ENCODE results near the gene SNAPC3. TPM values are rescaled to one million over a fixed set of nuclear protein-coding genes. Genes with fewer than 3 reads are reported as not detected.

The SNAPC3 gene
- total and polyA plus RNA-seq, 2 of the 4 experiments (the other 2 are of a cell fraction), result 22.0 to 31.0 TPM

DNA sequence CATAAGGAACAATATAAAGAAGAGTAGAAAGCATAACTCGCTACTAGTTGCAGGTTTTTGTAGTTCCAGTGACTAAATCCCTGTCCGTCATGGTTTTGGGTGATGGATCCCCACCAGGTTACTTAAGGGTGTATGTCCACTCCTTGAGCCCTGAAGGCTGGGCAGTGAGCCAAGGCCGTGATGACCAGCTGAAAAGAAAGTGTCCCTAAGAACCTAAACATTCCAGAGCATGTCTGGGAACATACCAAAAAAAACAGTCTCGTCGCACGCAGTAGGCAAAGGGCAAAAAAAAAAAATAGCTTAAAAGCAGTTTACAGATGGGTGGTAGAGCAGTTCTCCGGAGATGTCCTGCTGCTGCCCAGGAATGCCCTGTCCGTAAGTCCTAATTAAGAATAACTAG, 21.4 kb upstream of the SNAPC3 start:
- Histone ChIP-seq H3K9me1 (ENCODE audit: insufficient read depth, low read length) (peaks cover 2% of the 10 kb centered on the region; the same call in 1 of the 2 replicates), H3K79me1 (ENCODE audit: low read depth in 1 of 2, low read length in 2 of 2) (no peaks in the 10 kb centered on the region), H3K4me2 (ENCODE audit: low read depth, low read length) (peak overlapping the region; percentile 58), H4K8ac (ENCODE audit: low read depth in 2 of 2, low read length in 2 of 2) (peak overlapping the region; percentile 58 to 79; a peak in 3 of 4 replicates), H3K56ac (ENCODE audit: extremely low read depth, insufficient read depth, low read length) (no peak overlapping the region), H3K36me3 (ENCODE audit: control insufficient read depth, insufficient read depth, low read length) (no peaks in the 10 kb centered on the region), H2BK15ac (ENCODE audit: low read depth, low read length) (peak overlapping the region; percentile 91; the same call in 2 of the 3 replicates), H3K23ac (ENCODE audit: low read depth, low read length) (peak overlapping the region; percentile 74; the same call in 1 of the 2 replicates), H2BK20ac (ENCODE audit: low read depth, low read length) (peak overlapping the region; percentile 12), H3K9me3 (ENCODE audit: control insufficient read depth, insufficient read depth, low read length) (no peaks in the 10 kb centered on the region), H4K20me1 (ENCODE audit: insufficient read depth, low read length) (no peaks in the 10 kb centered on the region), H3K4me1 (ENCODE audit: control insufficient read depth, insufficient read depth, low read length) (peaks cover 12% of the 10 kb centered on the region), H3K27me3 (ENCODE audit: control insufficient read depth, insufficient read depth, low read length) (no peaks in the 10 kb centered on the region), H3K4ac (ENCODE audit: low read depth, low read length) (peak overlapping the region; percentile 74), H2BK5ac (ENCODE audit: low read depth, low read length, poor library complexity, severe bottlenecking) (peak overlapping the region; percentile 88), H2AK9ac (replicated peaks; ENCODE audit: low read depth, low read length, poor library complexity) (no peak overlapping the region), H2AFZ (replicated peaks; ENCODE audit: low read length, poor library complexity) (peak overlapping the region; percentile 58), H2BK120ac (ENCODE audit: low read depth, low read length) (peak overlapping the region; percentile 89), H3K9ac (ENCODE audit: low read depth, low read length) (0 out of 2 replicates have a peak overlapping the region, but pooled peaks have one; percentile 50), H4K5ac (ENCODE audit: low read depth, low read length) (peak overlapping the region; percentile 94), H3K27ac (ENCODE audit: insufficient read depth, low read length) (peak overlapping the region; percentile 74; the same call in 1 of the 2 replicates), H3K18ac (ENCODE audit: low read depth, low read length) (peak overlapping the region; percentile 97), H4K91ac (ENCODE audit: insufficient read depth, low read depth, low read length) (peak overlapping the region; percentile 84), H3K14ac (replicated peaks; ENCODE audit: low read depth, low read length) (peak overlapping the region; percentile 49; the same call in 1 of the 2 replicates), H3K4me3 (ENCODE audit: insufficient read depth, low read depth, low read length) (no peak overlapping the region), H2AK5ac (ENCODE audit: low read depth, low read length) (no peak overlapping the region)
- intact Hi-C loops (cut with micrococcal nuclease), result loop anchor here (5.0 kb wide), 1 partner anchor 94 kb away; the partner anchor contains the start of gene TTC39B
- ChIA-PET POLR2A (ENCODE audit: unreplicated experiment) (interaction anchor here (1.0 to 1.1 kb wide), 2 partner anchors 11 to 54 kb away, joined by 3 to 5 read pairs; no protein-coding TSS in a partner anchor), CTCF (interaction anchor here (0.8 kb wide), 1 partner anchor 13 kb away, joined by 4 read pairs; no protein-coding TSS in a partner anchor)
- no TSS peak for BruUV-seq (replicated peaks)
- dilution Hi-C loops (cut with HindIII; ENCODE audit: low sequenced_read_pairs, unreplicated experiment), result no loop called here
- 100% methylated on average over 1 of the region's 8 CpGs; no CpG with 5 or more reads in 1 of the 2 experiments for WGBS, 2 experiments (ENCODE audit: extremely low coverage in 2 of 2, insufficient read length in 1 of 2)
- ATAC-seq (ENCODE audit: low read depth) (peak; percentile 32), DNase-seq (peak; percentile 32)
- in situ Hi-C loops (cut with MboI; ENCODE audit: low sequenced_read_pairs), result no loop called here
- no peak for TF ChIP-seq BHLHE40 (IDR thresholded peaks at IDR 0.05; ENCODE audit: low read depth, low read length)
- TF ChIP-seq MXI1 (IDR thresholded peaks at IDR 0.05; ENCODE audit: borderline replicate concordance, low read depth, low read length), result no peak
- TF ChIP-seq, protein P1, sequence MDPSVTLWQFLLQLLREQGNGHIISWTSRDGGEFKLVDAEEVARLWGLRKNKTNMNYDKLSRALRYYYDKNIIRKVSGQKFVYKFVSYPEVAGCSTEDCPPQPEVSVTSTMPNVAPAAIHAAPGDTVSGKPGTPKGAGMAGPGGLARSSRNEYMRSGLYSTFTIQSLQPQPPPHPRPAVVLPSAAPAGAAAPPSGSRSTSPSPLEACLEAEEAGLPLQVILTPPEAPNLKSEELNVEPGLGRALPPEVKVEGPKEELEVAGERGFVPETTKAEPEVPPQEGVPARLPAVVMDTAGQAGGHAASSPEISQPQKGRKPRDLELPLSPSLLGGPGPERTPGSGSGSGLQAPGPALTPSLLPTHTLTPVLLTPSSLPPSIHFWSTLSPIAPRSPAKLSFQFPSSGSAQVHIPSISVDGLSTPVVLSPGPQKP (IDR thresholded peaks at IDR 0.05; ENCODE audit: borderline replicate concordance, low read depth, low read length), result no peak

Measured in IMR-90 (cell line).